Nasal cavity respiratory epithelium epithelial cell of viscerocranial mucosa (primary cell): ENCODE data around the gene CCDC178. TPM values are rescaled to one million over a fixed set of nuclear protein-coding genes. Genes with fewer than 3 reads are reported as not detected.

Experiments used
- total RNA-seq: library from RNA; depleted of rRNA; stranded (reverse); fragments of >200 nt; gene quantifications from 2 replicates; pipeline ENCODE4 v1.2.3, GENCODE V29; 2014

Gene CCDC178, protein sequence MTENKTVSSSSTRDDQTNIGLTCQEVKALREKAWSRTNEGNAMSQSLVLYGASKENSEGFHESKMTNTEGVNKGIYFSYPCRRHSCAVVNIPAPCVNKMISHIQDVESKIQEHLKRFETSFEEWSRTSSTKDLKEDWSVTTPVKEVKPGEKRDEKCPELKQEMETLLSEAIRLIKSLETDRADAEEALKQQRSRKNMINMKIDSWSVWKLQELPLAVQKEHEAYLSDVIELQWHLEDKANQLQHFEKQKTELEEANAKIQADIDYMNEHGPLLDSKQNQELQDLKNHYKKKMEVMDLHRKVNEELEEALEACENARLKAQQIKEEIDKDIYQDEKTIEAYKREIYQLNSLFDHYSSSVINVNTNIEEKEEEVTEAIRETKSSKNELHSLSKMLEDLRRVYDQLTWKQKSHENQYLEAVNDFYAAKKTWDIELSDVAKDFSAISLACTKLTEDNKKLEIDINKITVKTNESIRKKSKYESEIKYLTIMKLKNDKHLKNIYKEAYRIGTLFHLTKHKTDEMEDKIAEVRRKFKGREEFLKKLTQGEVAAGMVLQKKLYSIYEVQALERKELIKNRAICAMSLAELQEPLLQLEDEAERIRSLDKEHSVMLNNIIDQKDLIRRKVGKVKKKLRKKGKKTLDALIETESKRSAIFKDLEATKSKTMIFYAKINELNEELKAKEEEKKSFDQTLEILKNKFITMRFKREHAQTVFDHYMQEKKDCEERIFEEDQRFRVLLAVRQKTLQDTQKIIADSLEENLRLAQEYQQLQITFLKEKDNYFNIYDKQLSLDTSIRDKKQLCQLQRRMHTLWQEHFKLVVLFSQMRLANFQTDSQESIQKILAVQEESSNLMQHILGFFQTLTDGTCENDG
- 0.34 and 0.43 TPM in 2 replicates for total RNA-seq

DNA sequence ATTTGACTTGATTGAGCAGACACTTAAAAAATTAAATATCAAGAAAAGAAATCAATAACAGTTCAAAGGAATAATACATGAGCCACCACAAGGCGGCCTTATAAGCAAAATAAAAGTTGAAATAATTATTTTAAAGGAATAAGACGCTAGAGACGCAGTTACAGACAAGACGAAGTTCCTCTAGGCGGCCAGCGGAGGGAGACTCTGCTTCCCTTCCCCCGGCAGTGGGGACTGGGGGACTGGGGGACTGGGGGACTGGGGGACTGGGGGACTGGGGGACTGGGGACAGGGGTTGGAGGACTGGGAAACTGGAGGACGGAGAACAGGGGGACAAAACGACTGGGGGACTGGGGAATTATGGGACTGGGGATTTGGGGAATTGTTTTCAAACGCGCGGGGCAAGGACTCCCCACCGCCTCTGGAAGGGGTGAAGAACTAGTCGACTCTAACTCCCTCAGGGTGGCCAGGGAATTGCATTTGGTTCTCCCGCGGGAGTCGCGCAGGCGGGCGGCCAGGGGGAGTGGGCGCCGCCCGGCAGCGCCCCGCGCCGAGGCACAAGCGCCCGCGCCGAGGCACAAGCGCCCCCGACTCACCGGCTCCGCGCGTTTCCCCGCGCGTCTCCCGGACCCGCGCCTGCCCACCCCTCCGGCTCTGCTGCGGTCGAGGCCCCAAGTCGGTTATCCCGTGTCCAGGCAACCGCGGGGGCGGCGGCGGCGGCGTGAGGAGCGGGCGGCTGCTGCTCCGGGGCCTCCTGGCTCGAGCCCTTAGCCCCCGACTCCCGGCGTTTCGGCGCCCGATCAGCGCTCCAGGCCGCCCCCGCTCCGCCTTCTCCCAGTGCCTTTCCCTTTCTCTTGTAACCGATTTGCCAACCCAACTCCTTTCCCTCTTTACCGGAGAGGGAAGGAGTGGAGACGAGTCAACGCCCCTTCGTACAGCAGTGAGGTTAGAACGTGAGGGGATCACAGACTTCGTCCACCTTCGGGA lies at the start of gene CCDC178:
Gene CCDC178 (minus strand): TSS at position 662 of the 984 bp plus-strand sequence. CDS start 28,633 bp downstream, outside the sequence.

Other genes starting within 250 kb of the CCDC178 start
- gene ASXL3, start 137.5 kb upstream of the CCDC178 start, total RNA-seq = under 0.01 and 0.14 TPM in 2 replicates